Measurements from ENCODE around the gene NECAB3.

DNA sequence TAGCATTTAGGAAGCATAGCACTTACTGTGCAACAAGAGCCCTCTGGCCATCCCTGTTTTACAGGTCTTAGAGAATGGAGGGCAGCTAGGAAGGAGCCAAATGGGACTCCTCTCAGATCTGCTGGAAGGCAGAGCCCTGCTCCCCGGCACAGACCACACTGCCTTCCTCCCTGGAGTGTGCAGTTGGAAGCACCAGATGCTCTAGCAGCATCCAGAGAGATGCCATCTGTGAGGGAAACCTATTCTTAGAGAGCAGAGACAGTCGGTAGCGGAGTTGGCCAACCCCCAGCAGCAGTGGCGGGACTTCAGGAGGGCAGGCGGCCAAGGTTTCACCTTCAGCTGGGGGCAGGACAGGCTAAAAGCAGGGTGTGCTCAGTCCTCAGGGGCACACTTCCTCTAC is 28.6 kb upstream of the NECAB3 start:
- TF ChIP-seq, protein P1, sequence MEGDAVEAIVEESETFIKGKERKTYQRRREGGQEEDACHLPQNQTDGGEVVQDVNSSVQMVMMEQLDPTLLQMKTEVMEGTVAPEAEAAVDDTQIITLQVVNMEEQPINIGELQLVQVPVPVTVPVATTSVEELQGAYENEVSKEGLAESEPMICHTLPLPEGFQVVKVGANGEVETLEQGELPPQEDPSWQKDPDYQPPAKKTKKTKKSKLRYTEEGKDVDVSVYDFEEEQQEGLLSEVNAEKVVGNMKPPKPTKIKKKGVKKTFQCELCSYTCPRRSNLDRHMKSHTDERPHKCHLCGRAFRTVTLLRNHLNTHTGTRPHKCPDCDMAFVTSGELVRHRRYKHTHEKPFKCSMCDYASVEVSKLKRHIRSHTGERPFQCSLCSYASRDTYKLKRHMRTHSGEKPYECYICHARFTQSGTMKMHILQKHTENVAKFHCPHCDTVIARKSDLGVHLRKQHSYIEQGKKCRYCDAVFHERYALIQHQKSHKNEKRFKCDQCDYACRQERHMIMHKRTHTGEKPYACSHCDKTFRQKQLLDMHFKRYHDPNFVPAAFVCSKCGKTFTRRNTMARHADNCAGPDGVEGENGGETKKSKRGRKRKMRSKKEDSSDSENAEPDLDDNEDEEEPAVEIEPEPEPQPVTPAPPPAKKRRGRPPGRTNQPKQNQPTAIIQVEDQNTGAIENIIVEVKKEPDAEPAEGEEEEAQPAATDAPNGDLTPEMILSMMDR (IDR thresholded peaks at IDR 0.05; ENCODE audit: low read depth, low read length, poor library complexity, severe bottlenecking) = no peak
- no peak for TF ChIP-seq EZH2phosphoT487 (IDR thresholded peaks at IDR 0.05; ENCODE audit: borderline replicate concordance, low read length)

Data from DOHH2 (cell line).